Stimulated activated CD4-positive, alpha-beta T cell treated with anti-CD3 and anti-CD28 coated beads, Interleukin-15, amount 100 ng/mL, for 48 hours (primary cell): ENCODE results near the gene CD3D.
A peak's percentile ranks its signal among the peaks of the same experiment; 100 is the strongest.
"Not testable (repeated sequence)": the region's sequence is repeated elsewhere in the genome, so short reads cannot be mapped to it uniquely, and the experiment has no call there.

Experiments used
- DNase-seq, 2 donors: peaks; one replicate each; pipeline ENCODE4 v3.0.0-alpha.2; 2020; ENCODE audit warnings: low read depth in 2 of 2

Gene CD3D

GRCh38 chr11:118339281-118339961 lies 3.1 kb downstream of the CD3D start:
- DNase-seq, result no peak

DNA sequence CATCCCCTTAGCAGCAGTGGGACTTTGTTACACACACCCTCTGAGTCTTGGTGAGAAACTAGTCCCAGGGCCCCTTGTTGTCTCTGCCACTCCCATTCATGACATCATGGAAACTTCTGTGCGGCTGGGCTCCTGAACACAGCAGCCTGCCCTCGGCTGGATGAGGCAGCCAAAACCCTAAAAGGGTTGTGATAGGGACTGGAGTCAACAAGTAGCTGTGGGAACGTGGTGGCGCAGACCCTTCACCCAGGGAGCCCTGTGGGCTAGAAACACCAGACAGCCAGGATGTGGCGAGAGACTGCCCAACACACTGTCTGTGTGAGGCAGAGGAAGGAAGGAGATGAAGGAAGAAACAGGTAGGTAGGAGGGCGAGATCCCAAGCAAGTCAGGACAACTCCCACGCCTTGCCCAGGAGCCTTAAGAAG lies 3.9 kb downstream of the CD3D start:
- peak; percentile 84 to 86 for DNase-seq

DNA sequence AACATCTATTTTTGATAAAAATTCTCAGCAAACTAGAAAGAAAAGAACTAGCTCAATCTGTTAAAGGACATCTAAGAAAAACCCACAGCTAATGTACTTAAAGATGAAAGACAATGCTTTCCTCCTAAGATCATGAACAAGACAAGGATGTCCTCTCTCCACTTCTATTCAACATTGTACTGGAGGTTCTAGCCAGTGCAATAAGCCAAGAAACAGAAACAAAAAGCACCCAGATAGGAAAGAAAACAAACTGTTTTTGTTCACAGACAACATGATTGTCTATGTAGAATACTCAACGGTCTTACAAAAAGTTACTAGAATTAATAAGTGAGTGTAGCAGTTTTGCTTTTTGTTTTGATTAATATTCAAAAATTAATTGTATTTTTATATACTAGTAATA lies 7.8 kb downstream of the CD3D start:
- no peak for DNase-seq

DNA sequence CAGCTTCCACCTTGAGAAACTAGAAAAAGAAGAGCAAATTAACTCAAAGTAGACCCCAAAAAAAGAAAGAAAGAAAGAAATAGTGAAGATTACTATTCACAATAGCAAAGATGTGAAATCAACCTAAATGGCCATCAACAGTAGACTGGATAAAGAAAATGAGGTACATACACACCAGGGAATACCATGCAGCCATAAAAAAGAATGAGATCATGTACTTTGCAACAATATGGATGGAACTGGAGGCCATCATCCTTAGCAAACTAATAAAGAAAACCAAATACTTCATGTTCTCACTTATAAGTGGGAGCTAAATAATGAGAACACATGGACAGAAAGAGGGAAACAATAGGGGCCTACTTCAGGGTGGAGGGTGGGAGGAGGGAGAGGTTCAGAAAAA lies 13.8 kb downstream of the CD3D start:
- no peak for DNase-seq

GRCh38 chr11:118325283-118325682 lies 17.2 kb downstream of the CD3D start:
- DNase-seq, result no peak

DNA sequence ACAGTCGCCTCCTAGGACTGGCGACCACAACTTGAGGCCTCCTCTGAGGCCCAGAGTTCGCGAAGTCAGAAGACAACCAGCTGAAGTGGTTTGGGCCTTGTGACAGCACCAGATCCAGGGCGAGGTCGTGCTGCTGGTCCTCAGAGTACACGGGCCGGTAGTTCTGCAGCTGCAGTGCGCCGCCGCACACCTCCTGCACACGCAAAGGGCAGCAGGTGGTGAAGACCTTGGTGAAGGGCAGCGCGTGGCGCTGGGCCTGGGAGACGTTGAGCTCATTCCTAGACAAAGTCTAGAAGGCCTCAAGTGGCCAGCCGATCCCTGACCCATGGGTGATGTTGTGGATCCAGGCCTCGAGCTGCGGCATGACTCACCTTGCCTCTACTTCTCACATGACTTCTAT lies 19.8 kb downstream of the CD3D start:
- no peak for DNase-seq

- DNase-seq, result no peak
Observed at GRCh38 chr11:118321386-118322082, 21.0 kb downstream of the CD3D start.

- no peak for DNase-seq
Observed at GRCh38 chr11:118320515-118320914, 22.0 kb downstream of the CD3D start.

DNA sequence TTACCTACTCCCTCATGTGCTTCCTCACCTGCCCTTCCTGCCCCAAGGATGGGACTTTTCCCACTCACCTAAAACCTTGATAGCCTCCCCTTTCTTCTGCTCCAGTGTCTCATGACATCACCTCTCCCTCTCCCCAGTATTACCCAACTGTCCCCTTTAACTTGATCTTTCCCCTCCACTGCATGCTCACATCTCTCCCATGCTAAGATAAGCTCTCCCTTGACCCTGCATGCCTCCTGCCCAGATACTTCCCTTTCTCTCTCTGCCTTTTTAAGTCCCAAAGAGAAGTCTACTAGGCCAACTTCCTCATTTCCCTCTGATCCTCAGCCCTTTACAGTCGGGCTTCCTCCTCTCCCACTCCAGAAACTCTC lies 23.2 kb downstream of the CD3D start:
- DNase-seq, result no peak

DNA sequence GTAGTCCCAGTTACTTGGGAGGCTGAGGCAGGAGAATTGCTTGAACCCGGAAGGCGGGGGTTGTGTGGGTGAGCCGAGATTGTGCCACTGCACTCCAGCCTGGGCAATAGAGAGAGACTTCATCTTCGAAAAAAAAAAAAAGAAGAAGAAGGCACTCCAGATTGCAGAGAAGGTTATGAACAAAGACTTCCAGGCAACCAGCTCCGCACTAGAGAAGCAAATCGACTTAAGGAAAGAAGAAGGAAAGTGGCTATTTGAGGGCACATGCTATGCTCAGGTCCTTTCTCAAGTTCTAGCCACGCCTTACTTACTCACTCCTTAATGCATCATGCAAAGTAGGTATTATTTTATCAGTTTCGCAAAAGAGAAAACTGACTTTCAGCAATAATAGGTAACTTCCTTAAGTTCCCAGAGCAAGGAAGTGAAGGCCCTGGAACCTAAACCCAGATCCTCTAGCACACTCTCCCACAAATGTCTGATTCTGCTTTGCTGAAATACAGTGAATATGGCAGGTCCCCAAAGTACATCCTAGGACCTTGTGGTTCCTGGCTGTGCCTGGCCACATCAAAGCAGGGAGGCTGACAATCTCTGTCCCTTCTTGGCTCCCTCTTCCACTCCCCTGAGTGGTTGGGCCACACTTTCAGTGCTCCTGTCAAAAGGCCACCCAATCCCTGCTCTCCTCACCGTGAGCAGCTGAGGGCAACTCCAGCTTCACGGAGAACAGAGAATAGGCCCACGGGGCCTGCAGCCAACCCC lies 23.7 kb downstream of the CD3D start:
- no peak for DNase-seq

DNA sequence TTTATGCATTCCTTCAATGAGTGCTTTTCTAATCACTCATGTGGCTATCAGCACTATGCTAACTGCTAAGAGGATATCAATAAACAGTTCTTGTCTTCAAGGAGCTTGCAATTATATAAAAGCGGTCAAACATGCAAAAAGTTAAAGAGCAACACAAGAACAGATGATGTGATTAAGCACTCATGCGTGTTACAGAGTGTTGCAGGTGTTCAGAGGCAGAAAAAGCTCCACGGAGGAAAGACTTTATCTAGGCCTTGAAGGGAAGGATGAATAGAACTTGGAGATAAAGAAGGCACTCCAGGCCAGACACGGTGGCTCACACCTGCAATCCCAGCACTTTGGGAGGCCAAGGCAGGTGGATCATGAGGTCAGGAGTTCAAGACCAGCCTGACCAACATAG lies 24.4 kb downstream of the CD3D start:
- no peak for DNase-seq

DNA sequence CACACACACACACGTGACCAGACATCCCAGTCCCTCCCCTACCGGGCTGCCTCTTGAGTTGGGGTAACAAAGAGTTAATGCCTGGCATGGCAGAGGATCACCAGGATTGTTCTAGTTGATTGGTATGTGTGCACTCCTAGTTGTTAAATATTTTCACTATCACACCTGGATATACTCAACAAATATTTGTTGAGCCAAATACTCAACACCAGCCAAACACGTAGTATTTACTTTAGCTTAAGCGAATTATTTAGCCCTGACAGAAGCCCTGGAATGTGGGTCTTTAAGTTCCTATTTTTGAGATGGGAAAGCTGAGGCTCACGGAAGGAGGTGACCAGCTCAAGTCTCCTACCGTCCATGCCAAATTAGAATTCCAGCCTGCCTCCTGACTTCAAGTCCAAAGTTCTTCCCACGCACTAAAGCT lies 27.5 kb downstream of the CD3D start:
- no peak for DNase-seq

GRCh38 chr11:118313242-118313641 lies 29.3 kb downstream of the CD3D start:
- DNase-seq, result no peak

GRCh38 chr11:118312328-118312727 lies 30.2 kb downstream of the CD3D start:
- no peak for DNase-seq

DNA sequence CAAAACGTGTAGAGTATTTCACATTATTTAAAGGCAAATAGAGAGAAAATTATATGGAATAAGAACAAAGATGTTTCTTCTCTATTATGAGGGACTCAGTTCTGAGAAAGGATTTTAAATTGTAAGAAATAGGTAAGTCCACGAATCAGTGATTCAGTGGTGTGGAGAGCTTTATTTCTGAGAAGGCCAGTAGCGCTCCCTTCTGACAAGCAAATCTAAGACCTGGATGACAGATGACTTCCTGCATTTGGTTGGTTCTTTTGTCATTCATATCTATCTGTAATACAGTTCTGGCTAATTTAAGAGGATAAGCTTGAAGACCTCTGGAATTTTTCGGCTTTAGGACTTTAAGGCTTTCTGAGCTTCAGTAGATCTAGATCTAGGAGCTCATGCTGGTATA lies 31.0 kb downstream of the CD3D start:
- DNase-seq, result no peak

DNA sequence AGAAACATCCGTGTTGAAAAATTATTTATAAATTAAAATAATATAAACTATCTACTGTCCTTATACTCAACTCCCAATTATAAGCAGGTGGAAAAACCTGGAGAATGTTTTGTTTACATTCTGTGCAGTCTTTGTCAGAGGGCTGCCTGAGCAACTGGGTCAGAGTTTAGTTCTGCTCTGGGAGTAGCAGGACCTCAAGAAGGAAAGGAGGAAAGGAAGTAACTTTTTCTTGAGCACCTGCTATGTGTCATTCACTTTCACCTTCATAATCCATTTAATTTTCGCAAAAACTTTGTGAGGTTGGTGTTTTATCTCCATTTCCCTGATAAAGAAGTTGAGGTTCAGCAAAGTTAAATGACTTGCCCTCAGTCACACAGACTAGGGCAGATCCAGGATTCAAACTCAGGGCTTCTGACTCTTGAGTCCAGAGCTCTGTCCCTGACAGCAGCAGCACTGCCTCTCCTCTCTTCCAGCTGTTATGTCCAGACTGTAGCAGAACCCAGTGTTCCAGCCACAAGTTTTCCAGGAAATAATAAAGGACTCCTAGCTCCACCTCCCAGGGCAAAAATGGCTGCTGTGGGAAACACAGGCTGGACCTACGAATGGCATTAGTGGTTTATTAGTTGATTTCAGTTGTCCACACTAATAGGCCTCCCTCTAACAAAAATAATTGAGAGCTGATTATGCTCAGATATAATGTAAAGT lies 31.6 kb downstream of the CD3D start:
- DNase-seq, result no peak

DNA sequence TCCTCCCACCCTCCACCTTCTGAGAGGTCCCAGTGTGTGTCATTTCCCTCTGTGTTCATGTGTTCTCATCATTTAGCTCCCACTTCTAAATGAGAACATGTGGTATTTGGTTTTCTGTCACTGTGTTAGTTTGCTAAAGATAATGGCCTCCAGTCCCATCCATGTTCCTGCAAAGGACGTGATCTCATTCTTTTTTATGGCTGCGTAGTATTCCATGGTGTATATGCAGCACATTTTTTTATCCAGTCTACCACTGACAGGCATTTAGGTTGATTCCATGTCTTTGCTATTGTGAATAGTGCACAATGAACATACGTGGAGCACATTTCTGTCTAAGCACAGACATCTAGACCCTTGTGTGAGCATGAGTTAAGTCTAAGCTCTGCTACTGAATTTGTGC lies 32.2 kb downstream of the CD3D start:
- DNase-seq, result no peak

GRCh38 chr11:118308995-118309528 lies 33.4 kb downstream of the CD3D start:
- not testable (repeated sequence) for DNase-seq

GRCh38 chr11:118306556-118306955 lies 35.9 kb downstream of the CD3D start:
- peak; percentile 45 to 48 for DNase-seq

DNA sequence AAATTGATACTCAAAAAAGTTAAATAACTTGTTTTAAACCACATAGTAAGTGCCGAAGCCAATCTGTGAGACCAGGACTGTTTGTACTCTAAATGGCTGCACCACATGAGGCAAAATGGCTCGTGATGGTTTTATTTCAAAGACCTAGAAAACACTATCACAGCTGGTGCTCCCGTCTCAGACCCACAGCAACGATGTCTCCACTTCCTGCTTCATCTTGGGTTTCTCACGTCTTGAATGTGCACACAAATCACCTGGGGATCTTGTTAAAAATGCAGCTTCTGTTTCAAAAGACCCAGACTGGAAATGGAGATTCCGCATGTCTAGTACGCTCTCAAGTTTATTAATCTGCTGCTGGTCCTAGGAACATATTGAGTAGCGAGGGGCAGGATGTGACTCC lies 36.8 kb downstream of the CD3D start:
- DNase-seq, result no peak

- DNase-seq, result peak; percentile 55 to 63
Observed at GRCh38 chr11:118304568-118305248, 37.8 kb downstream of the CD3D start, which contains the start of gene CD3E. Gene CD3E (plus strand): TSS chr11:118304730. CDS start chr11:118304953, 223 bp downstream.
